CD14-positive monocyte (primary cell): Measurements from ENCODE around the gene ZNF467. TPM values are rescaled to one million over a fixed set of nuclear protein-coding genes. Genes with fewer than 3 reads are reported as not detected.

Experiments used
- DNase-seq, 3 donors: peaks; one replicate each; pipeline ENCODE4 v3.0.0-alpha.2; 2011 to 2022
- H2AFZ ChIP-seq: 2 replicates; pipeline ENCODE4 v1.6.0; 2012; ENCODE audit warnings: mild to moderate bottlenecking, low read depth, low read length, inconsistent platforms; ENCODE audit not compliant: insufficient read depth, poor library complexity, severe bottlenecking
- H3K27ac ChIP-seq, 2 donors: 1 replicate in 1 of 2; 2 replicates in 1 of 2; pipeline ENCODE4 v1.5.1; 2012 to 2013; ENCODE audit warnings: low read length in 2 of 2, control low read depth in 1 of 2, inconsistent platforms in 1 of 2, low read depth in 1 of 2, mild to moderate bottlenecking in 1 of 2
- H3K27me3 ChIP-seq, 2 donors: one replicate each; pipeline versions ENCODE4 v1.6.0 to v1.6.1; 2011 to 2013; ENCODE audit warnings: low read length in 2 of 2; ENCODE audit not compliant: control insufficient read depth in 2 of 2, insufficient read depth in 2 of 2
- H3K36me3 ChIP-seq, 2 donors: replicated peaks in 1 of 2; 1 replicate in 1 of 2; 2 replicates in 1 of 2; pipeline versions ENCODE4 v1.5.1 to v1.6.1; 2012 to 2013; ENCODE audit warnings: low read length in 2 of 2, control low read depth in 1 of 2, inconsistent platforms in 1 of 2, mild to moderate bottlenecking in 1 of 2; ENCODE audit not compliant: insufficient read depth in 2 of 2, control insufficient read depth in 1 of 2
- H3K4me1 ChIP-seq, 2 donors: 1 replicate in 1 of 2; 2 replicates in 1 of 2; pipeline versions ENCODE4 v1.5.1 to v1.6.1; 2012 to 2013; ENCODE audit warnings: low read length in 2 of 2, control low read depth in 1 of 2, inconsistent platforms in 1 of 2, mild to moderate bottlenecking in 1 of 2, moderate library complexity in 1 of 2; ENCODE audit not compliant: insufficient read depth in 2 of 2, control insufficient read depth in 1 of 2
- H3K4me2 ChIP-seq: replicated peaks from 2 replicates; pipeline ENCODE3; 2012; ENCODE audit warnings: low read length, moderate library complexity, mild to moderate bottlenecking; ENCODE audit not compliant: poor library complexity, severe bottlenecking; ENCODE audit errors: extremely low read depth
- H3K4me3 ChIP-seq, 3 experiments: fragments of 200-600 bp in 1 of 3; sonication (generic) in 1 of 3; replicated peaks in 1 of 3; 1 replicate in 2 of 3; 2 replicates in 1 of 3; pipeline ENCODE4 v1.5.1; 2011 to 2013; ENCODE audit warnings: low read length in 3 of 3, mild to moderate bottlenecking in 3 of 3, control low read depth in 2 of 3, low read depth in 2 of 3, inconsistent platforms in 1 of 3, moderate library complexity in 1 of 3
- H3K79me2 ChIP-seq: 2 replicates; pipeline ENCODE4 v1.6.0; 2012; ENCODE audit warnings: mild to moderate bottlenecking, control low read depth, inconsistent platforms, low read length, moderate library complexity; ENCODE audit not compliant: insufficient read depth
- H3K9ac ChIP-seq: 2 replicates; pipeline ENCODE4 v1.6.0; 2017; ENCODE audit warnings: low read length, mild to moderate bottlenecking; ENCODE audit not compliant: insufficient read depth, poor library complexity, severe bottlenecking
- H3K9me3 ChIP-seq, 2 donors: replicated peaks in 1 of 2; 1 replicate in 1 of 2; 2 replicates in 1 of 2; pipeline versions ENCODE4 v1.5.1 to v1.6.1; 2012 to 2013; ENCODE audit warnings: low read length in 2 of 2, control low read depth in 1 of 2; ENCODE audit not compliant: control insufficient read depth in 1 of 2, insufficient read depth in 1 of 2
- H4K20me1 ChIP-seq: 2 replicates; pipeline ENCODE4 v1.6.0; 2012; ENCODE audit warnings: mild to moderate bottlenecking, low read length, control low read depth, moderate library complexity; ENCODE audit not compliant: insufficient read depth
- H3K27ac Mint-ChIP-seq, 7 donors: one replicate each; pipeline ENCODE4 v1.8.0; 2020; ENCODE audit warnings: mild to moderate bottlenecking in 7 of 7, mixed read lengths in 7 of 7, moderate library complexity in 6 of 7, inconsistent platforms in 2 of 7
- H3K27me3 Mint-ChIP-seq, 3 donors: one replicate each; pipeline ENCODE4 v1.8.0; 2021 to 2022; ENCODE audit warnings: low read depth in 3 of 3, mild to moderate bottlenecking in 3 of 3, mixed read lengths in 3 of 3, moderate library complexity in 3 of 3, inconsistent platforms in 1 of 3
- H3K36me3 Mint-ChIP-seq, 2 donors: one replicate each; pipeline ENCODE4 v1.8.0; 2020; ENCODE audit warnings: mixed read lengths in 2 of 2, inconsistent platforms in 1 of 2, mild to moderate bottlenecking in 1 of 2
- H3K4me1 Mint-ChIP-seq: one replicate; pipeline ENCODE4 v1.8.0; 2020; ENCODE audit warnings: mild to moderate bottlenecking, mixed read lengths
- H3K4me3 Mint-ChIP-seq, 2 donors: one replicate each; pipeline ENCODE4 v1.8.0; 2020; ENCODE audit warnings: mild to moderate bottlenecking in 2 of 2, mixed read lengths in 2 of 2, moderate library complexity in 1 of 2
- H3K9me3 Mint-ChIP-seq, 7 donors: one replicate each; pipeline ENCODE4 v1.8.0; 2020 to 2022; ENCODE audit warnings: mixed read lengths in 7 of 7, mild to moderate bottlenecking in 6 of 7, moderate library complexity in 6 of 7, inconsistent platforms in 2 of 7
- CTCF ChIP-seq: fragments of 200-600 bp; IDR thresholded peaks from one replicate; pipeline ENCODE4 v1.8.0; 2022; ENCODE audit warnings: antibody characterized with exemption, mild to moderate bottlenecking
- WGBS: methylation state at CpG from one replicate; pipeline ENCODE4 v1.1.5; 2013; ENCODE audit warnings: missing lambda C conversion rate; ENCODE audit not compliant: insufficient coverage; 5-methylcytosine and 5-hydroxymethylcytosine counted together
- intact Hi-C, 2 donors: fragments of 100-400 bp; cut with micrococcal nuclease; formaldehyde crosslinking; loops; one replicate each; pipeline versions ENCODE4 v1.15.0 to v1.15.1; 2023
- polyA plus RNA-seq, 3 donors: library from polyadenylated mRNA; depleted of rRNA in 1 of 3; unstranded in 2 of 3; stranded (reverse) in 1 of 3; fragments of 300-500 nt in 2 of 3; fragments of >200 nt in 1 of 3; fragmentation: Illumina TruSeq in 2 of 3; gene quantifications; 1 replicate in 2 of 3; 2 replicates in 1 of 3; pipeline ENCODE4 v1.2.3, GENCODE V29; 2012 to 2021

ZNF467 gene
- polyA plus RNA-seq, 3 donors, result 43.4 to 100 (median 52.8) TPM

DNA sequence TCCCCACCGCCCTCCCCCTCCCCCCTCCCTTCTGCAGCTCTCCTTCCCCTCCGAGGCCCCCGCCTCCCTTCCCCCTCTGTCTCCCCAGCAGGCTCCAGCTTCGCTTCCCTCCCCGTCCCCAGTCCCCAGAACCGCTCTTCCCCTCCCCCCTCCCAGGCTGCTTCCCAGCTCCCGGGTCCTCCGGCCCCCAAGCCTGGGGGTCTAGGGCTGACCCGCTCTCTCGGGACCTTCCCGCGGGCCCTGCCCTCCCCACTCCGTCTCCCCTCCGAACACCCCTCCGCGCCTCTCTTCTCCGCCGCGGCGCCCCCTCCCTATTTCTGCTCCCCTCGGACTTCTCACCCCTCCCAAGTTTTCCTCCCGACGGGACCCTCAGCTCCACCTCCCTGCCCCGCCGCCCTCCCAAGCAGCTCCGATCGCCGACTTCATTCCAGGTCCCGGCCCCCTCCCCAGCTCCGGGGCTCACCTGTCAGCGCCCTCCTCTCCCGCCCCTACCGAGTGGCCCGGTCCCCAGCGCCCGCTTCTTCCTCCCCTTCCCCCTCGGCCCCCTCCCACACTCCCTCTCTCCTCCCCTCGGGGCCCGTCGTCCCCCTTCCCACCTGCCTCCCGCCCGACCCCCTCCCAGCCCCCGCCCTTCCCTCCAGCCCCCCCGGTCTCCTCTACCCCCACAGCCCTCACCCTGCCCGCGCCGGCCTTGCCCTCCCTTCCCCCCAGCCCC lies 990 bp downstream of the ZNF467 start:
- Histone ChIP-seq H3K4me2 (peak overlapping the region; percentile 86), H3K9ac (peak overlapping the region; percentile 43), H3K4me1 (peaks cover 49 to 51% of the 10 kb centered on the region in 2 donors), H3K4me3 (peak overlapping the region; percentile 89 to 98 (median 94)), H2AFZ (peak overlapping the region; percentile 53), H3K27ac (peak overlapping the region; percentile 48 to 51), H3K36me3 (peaks cover 35% of the 10 kb centered on the region in 2 donors), H3K79me2 (peaks cover 9% of the 10 kb centered on the region), H3K9me3 (no peaks in the 10 kb centered on the region), H3K27me3 (no peaks in the 10 kb centered on the region), H4K20me1 (peaks cover 40% of the 10 kb centered on the region)
- no peak for DNase-seq
- under 1% methylated on average over 32 of the region's 47 CpGs for WGBS
- H3K27me3 Mint-ChIP-seq, result peaks cover 0 to 5% (median 0%) of the 10 kb centered on the region in 3 donors
- H3K27ac Mint-ChIP-seq, result peak overlapping the region; percentile 31 to 92 (median 72)
- intact Hi-C loops, result loop anchor here (5.0 to 10.0 kb wide), 3 partner anchors 60 to 278 kb away; partner anchors contain the start of genes ZNF746 (in 1 of the 2) and ZNF862 (in 1 of the 2)
- peaks cover 0 to under 1% (median 0%) of the 10 kb centered on the region in 7 donors for H3K9me3 Mint-ChIP-seq
- peaks cover 32 to 36% of the 10 kb centered on the region in 2 donors for H3K36me3 Mint-ChIP-seq
- H3K4me3 Mint-ChIP-seq, result peak overlapping the region; percentile 81 to 85
- H3K4me1 Mint-ChIP-seq, result peaks cover 45% of the 10 kb centered on the region
- no peak for TF ChIP-seq CTCF

DNA sequence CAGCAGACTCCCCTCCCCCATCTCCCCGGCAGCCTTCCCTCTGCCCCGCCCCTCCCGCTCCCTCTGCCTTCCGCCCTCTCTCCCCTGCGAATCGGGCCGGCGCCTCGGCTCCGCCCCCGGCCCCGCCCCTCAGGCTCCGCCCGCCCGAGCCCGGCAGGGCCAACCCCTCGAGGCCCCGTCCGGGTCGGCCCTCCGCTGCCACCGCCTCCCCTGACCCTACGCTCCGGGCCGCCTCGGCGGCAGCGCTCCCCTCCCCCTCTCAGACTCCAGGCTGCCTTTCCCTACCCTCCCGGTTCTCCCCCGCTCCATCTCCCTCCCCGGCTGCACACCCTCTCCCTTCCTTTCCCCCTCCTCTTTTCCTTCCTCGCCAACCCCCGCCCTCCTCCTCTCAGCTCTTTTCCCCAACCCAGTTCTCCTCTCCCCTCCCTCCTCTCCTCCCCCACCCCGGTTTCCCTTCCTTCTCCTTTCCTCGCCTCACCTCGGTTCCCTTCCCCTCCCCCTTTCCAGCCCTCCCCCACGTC lies 1.6 kb downstream of the ZNF467 start:
- DNase-seq, result peak; percentile 81 to 89 (median 82)
- peak overlapping the region; percentile 89 to 98 (median 94) for H3K4me3 ChIP-seq
- peaks cover 0 to 5% (median 0%) of the 10 kb centered on the region in 3 donors for H3K27me3 Mint-ChIP-seq
- peaks cover 41% of the 10 kb centered on the region in 2 donors for H3K36me3 ChIP-seq
- peak overlapping the region; percentile 32 for H3K9ac ChIP-seq
- no peak for TF ChIP-seq CTCF
- H3K4me1 ChIP-seq, result peaks cover 44 to 45% of the 10 kb centered on the region in 2 donors
- peak overlapping the region; percentile 86 for H3K4me2 ChIP-seq
- H3K9me3 Mint-ChIP-seq, result peaks cover 0 to 5% (median 1%) of the 10 kb centered on the region in 7 donors
- intact Hi-C loops, result loop anchor here (5.0 to 10.0 kb wide), 3 partner anchors 59 to 277 kb away; partner anchors contain the start of genes ZNF746 (in 1 of the 2) and ZNF862 (in 1 of the 2)
- peaks cover 38 to 42% of the 10 kb centered on the region in 2 donors for H3K36me3 Mint-ChIP-seq
- H2AFZ ChIP-seq, result peak overlapping the region; percentile 35
- H3K27ac Mint-ChIP-seq, result peak overlapping the region; percentile 26 to 92 (median 87)
- no peaks in the 10 kb centered on the region for H3K27me3 ChIP-seq
- peak overlapping the region; percentile 81 to 85 for H3K4me3 Mint-ChIP-seq
- 0% methylated on average over 30 of the region's 37 CpGs for WGBS
- H3K79me2 ChIP-seq, result peaks cover 9% of the 10 kb centered on the region
- peaks cover 40% of the 10 kb centered on the region for H3K4me1 Mint-ChIP-seq
- peaks cover 47% of the 10 kb centered on the region for H4K20me1 ChIP-seq
- peak overlapping the region; percentile 36 to 60 for H3K27ac ChIP-seq
- H3K9me3 ChIP-seq, result peaks cover 1 to 4% of the 10 kb centered on the region in 2 donors
